22Rv1 (cell line): ENCODE results near the gene DNM3.

Source experiments
- ZFX ChIP-seq: fragments of 450-650 bp; IDR thresholded peaks from 2 replicates; pipeline ENCODE4 v1.6.1; 2017; ENCODE audit warnings: antibody characterized with exemption, borderline replicate concordance
- TF ChIP-seq, protein P1 (sequence below): fragments of 450-650 bp; IDR thresholded peaks from 2 replicates; pipeline ENCODE4 v1.5.1; 2017; ENCODE audit warnings: mild to moderate bottlenecking

GRCh38 chr1:172276120-172276818 is 435.0 kb downstream of the DNM3 start:
- TF ChIP-seq, protein P1, sequence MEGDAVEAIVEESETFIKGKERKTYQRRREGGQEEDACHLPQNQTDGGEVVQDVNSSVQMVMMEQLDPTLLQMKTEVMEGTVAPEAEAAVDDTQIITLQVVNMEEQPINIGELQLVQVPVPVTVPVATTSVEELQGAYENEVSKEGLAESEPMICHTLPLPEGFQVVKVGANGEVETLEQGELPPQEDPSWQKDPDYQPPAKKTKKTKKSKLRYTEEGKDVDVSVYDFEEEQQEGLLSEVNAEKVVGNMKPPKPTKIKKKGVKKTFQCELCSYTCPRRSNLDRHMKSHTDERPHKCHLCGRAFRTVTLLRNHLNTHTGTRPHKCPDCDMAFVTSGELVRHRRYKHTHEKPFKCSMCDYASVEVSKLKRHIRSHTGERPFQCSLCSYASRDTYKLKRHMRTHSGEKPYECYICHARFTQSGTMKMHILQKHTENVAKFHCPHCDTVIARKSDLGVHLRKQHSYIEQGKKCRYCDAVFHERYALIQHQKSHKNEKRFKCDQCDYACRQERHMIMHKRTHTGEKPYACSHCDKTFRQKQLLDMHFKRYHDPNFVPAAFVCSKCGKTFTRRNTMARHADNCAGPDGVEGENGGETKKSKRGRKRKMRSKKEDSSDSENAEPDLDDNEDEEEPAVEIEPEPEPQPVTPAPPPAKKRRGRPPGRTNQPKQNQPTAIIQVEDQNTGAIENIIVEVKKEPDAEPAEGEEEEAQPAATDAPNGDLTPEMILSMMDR = no peak
- TF ChIP-seq ZFX = no peak
